Naive thymus-derived CD4-positive, alpha-beta T cell (primary cell): ENCODE measurements around the gene PLA2G2F. TPM values are rescaled to one million over a fixed set of nuclear protein-coding genes. Genes with fewer than 3 reads are reported as not detected.

Source experiments
- ATAC-seq: fragments of 150-1000 bp; cut with Tn5 transposase; 2 replicates; pipeline ENCODE4 v1.10.0; 2021; ENCODE audit warnings: mild to moderate bottlenecking, moderate library complexity
- CTCF ChIA-PET: fragments of 350-600 bp; sonication (Branson Sonifier 250); formaldehyde crosslinking; loops from one replicate; lab custom pipeline; 2021; ENCODE audit warnings: antibody characterized with exemption; lab: Charles Lee
- POLR2A ChIA-PET: fragments of 350-600 bp; sonication (Branson Sonifier 250); formaldehyde crosslinking; loops from one replicate; lab custom pipeline; 2021; ENCODE audit warnings: antibody characterized with exemption, inconsistent platforms; lab: Charles Lee
- DNase-seq, 9 donors: peaks; one replicate each; pipeline versions ENCODE4 v3.0.0 to v3.0.0-alpha.2; 2020 to 2022; ENCODE audit warnings: mixed read lengths in 1 of 9
- H3K27ac ChIP-seq: one replicate; pipeline ENCODE4 v1.7.0; 2013; ENCODE audit warnings: mild to moderate bottlenecking, low read depth, low read length, moderate library complexity
- H3K27me3 ChIP-seq, 2 donors: one replicate each; pipeline ENCODE4 v1.7.0; 2013; ENCODE audit warnings: low read length in 2 of 2, mild to moderate bottlenecking in 2 of 2, moderate library complexity in 2 of 2; ENCODE audit not compliant: control insufficient read depth in 2 of 2, insufficient read depth in 2 of 2
- H3K36me3 ChIP-seq, 3 experiments: 1 replicate in 2 of 3; 2 replicates in 1 of 3; pipeline ENCODE4 v1.7.0; 2013; ENCODE audit warnings: low read length in 3 of 3, mild to moderate bottlenecking in 3 of 3, moderate library complexity in 1 of 3; ENCODE audit not compliant: insufficient read depth in 3 of 3, control insufficient read depth in 2 of 3
- H3K4me1 ChIP-seq, 2 donors: one replicate each; pipeline ENCODE4 v1.7.0; 2013; ENCODE audit warnings: low read length in 2 of 2, mild to moderate bottlenecking in 2 of 2, moderate library complexity in 1 of 2; ENCODE audit not compliant: control insufficient read depth in 2 of 2, insufficient read depth in 2 of 2
- H3K4me3 ChIP-seq: 2 replicates; pipeline ENCODE4 v1.7.0; 2013; ENCODE audit warnings: mild to moderate bottlenecking, low read length
- H3K9me3 ChIP-seq, 3 experiments: 1 replicate in 2 of 3; 2 replicates in 1 of 3; pipeline ENCODE4 v1.7.0; 2013; ENCODE audit warnings: low read length in 3 of 3; ENCODE audit not compliant: control insufficient read depth in 2 of 3
- H3K27ac Mint-ChIP-seq, 9 donors: one replicate each; pipeline ENCODE4 v1.8.0; 2020 to 2022; ENCODE audit warnings: mixed read lengths in 9 of 9, mild to moderate bottlenecking in 8 of 9, moderate library complexity in 5 of 9, inconsistent platforms in 2 of 9
- H3K27me3 Mint-ChIP-seq, 5 donors: one replicate each; pipeline ENCODE4 v1.8.0; 2021 to 2022; ENCODE audit warnings: mixed read lengths in 5 of 5, mild to moderate bottlenecking in 1 of 5
- H3K36me3 Mint-ChIP-seq, 5 donors: one replicate each; pipeline ENCODE4 v1.8.0; 2020 to 2022; ENCODE audit warnings: mixed read lengths in 5 of 5, mild to moderate bottlenecking in 3 of 5, inconsistent platforms in 1 of 5
- H3K4me1 Mint-ChIP-seq, 7 donors: one replicate each; pipeline ENCODE4 v1.8.0; 2020 to 2022; ENCODE audit warnings: mixed read lengths in 7 of 7, mild to moderate bottlenecking in 3 of 7, inconsistent platforms in 1 of 7
- H3K4me3 Mint-ChIP-seq, 10 donors: one replicate each; pipeline ENCODE4 v1.8.0; 2020 to 2022; ENCODE audit warnings: mild to moderate bottlenecking in 10 of 10, mixed read lengths in 10 of 10, moderate library complexity in 6 of 10, inconsistent platforms in 2 of 10
- H3K9me3 Mint-ChIP-seq, 11 donors: one replicate each; pipeline ENCODE4 v1.8.0; 2020 to 2022; ENCODE audit warnings: mixed read lengths in 11 of 11, mild to moderate bottlenecking in 4 of 11, inconsistent platforms in 1 of 11, moderate library complexity in 1 of 11
- intact Hi-C, 2 donors: fragments of 100-400 bp; cut with micrococcal nuclease; formaldehyde crosslinking; loops; one replicate each; pipeline ENCODE4 v1.15.1; 2023
- polyA plus RNA-seq, 2 donors: library from polyadenylated mRNA; unstranded; fragments of 300-500 nt; fragmentation: Illumina TruSeq; gene quantifications; one replicate each; pipeline ENCODE4 v1.2.3, GENCODE V29; 2021
- total RNA-seq, 6 experiments: library from RNA in 5 of 6; stranded (reverse) in 5 of 6; gene quantifications; 1 replicate in 5 of 6; 2 replicates in 1 of 6; pipeline ENCODE4 v1.2.3 and lab custom pipeline; 2021 to 2026

Gene PLA2G2F
- total and polyA plus RNA-seq, 7 experiments from 2014 or later: not detected

- ChIA-PET POLR2A (no interaction called here), CTCF (interaction anchor here (0.7 to 0.9 kb wide), 2 partner anchors 13 to 27 kb away, joined by 3 read pairs; no protein-coding TSS in a partner anchor)
- DNase-seq: no peak
- peaks cover 0 to 5% (median 0%) of the 10 kb centered on the region in 7 donors for H3K4me1 Mint-ChIP-seq
- Histone ChIP-seq H3K27me3 (no peaks in the 10 kb centered on the region), H3K9me3 (no peaks in the 10 kb centered on the region), H3K4me1 (no peaks in the 10 kb centered on the region), H3K36me3 (no peaks in the 10 kb centered on the region), H3K27ac (no peak overlapping the region), H3K4me3 (no peak overlapping the region)
- H3K36me3 Mint-ChIP-seq: no peaks in the 10 kb centered on the region
- no peak overlapping the region for H3K4me3 Mint-ChIP-seq
- no peak overlapping the region for H3K27ac Mint-ChIP-seq
- H3K27me3 Mint-ChIP-seq: peaks cover 5 to 49% (median 14%) of the 10 kb centered on the region in 5 donors
- peaks cover 0 to 1% (median 0%) of the 10 kb centered on the region in 11 donors for H3K9me3 Mint-ChIP-seq
- intact Hi-C loops: no loop called here
- no peak for ATAC-seq
Measured at GRCh38 chr1:20199840-20200239, 60.7 kb downstream of the PLA2G2F start.

Other genes starting within 250 kb of the PLA2G2F start
- gene PLA2G2E, start 215.7 kb upstream of the PLA2G2F start, total RNA-seq: not detected
- not detected for gene PLA2G2E, start 215.7 kb upstream of the PLA2G2F start, polyA plus RNA-seq
- gene PLA2G2A, start 159.7 kb upstream of the PLA2G2F start, total RNA-seq: not detected
- not detected for gene PLA2G2A, start 159.7 kb upstream of the PLA2G2F start, polyA plus RNA-seq
- not detected for gene PLA2G5, start 69.1 kb upstream of the PLA2G2F start, total RNA-seq
- gene PLA2G5, start 69.1 kb upstream of the PLA2G2F start, polyA plus RNA-seq: not detected
- gene PLA2G2D, start 19.8 kb upstream of the PLA2G2F start, total RNA-seq: not detected
- not detected for gene PLA2G2D, start 19.8 kb upstream of the PLA2G2F start, polyA plus RNA-seq
- 1 to 10 TPM in 1 of 5 experiments, under 1 TPM in 2, not detected in 2; 0.37 to 1.1 (median 0.73) TPM for gene UBXN10, start 46.8 kb downstream of the PLA2G2F start, total RNA-seq
- under 1 TPM in 1 of 2 donors, not detected in 1; 0.03 TPM for gene UBXN10, start 46.8 kb downstream of the PLA2G2F start, polyA plus RNA-seq
- gene PLA2G2C, start 47.2 kb downstream of the PLA2G2F start, total RNA-seq: under 1 TPM in 1 of 5 experiments, not detected in 4; 0.46 TPM
- not detected for gene PLA2G2C, start 47.2 kb downstream of the PLA2G2F start, polyA plus RNA-seq
- gene VWA5B1, start 151.6 kb downstream of the PLA2G2F start, total RNA-seq: under 1 TPM in 3 of 5 experiments, not detected in 2; 0.05 to 0.19 (median 0.08) TPM
- under 1 TPM; 0.08 to 0.46 TPM for gene VWA5B1, start 151.6 kb downstream of the PLA2G2F start, polyA plus RNA-seq